Natural killer cell (primary cell): ENCODE measurements around the gene C18orf63. TPM values are rescaled to one million over a fixed set of nuclear protein-coding genes. Genes with fewer than 3 reads are reported as not detected.

Experiments used
- ATAC-seq, 3 donors: fragments of 150-1000 bp in 2 of 3; fragments of 200-7000 bp in 1 of 3; cut with Tn5 transposase; 1 replicate in 1 of 3; 2 replicates in 2 of 3; pipeline ENCODE4 v1.10.0; 2021; ENCODE audit warnings: mild to moderate bottlenecking in 2 of 3, moderate library complexity in 2 of 3
- DNase-seq, 2 donors: peaks; one replicate each; pipeline versions ENCODE4 v3.0.0 to v3.0.0-alpha.2; 2013 to 2021; ENCODE audit warnings: mixed read lengths in 1 of 2
- H3K27ac ChIP-seq: one replicate; pipeline ENCODE4 v1.5.1; 2013; ENCODE audit warnings: mild to moderate bottlenecking, low read length
- H3K27me3 ChIP-seq: one replicate; pipeline ENCODE4 v1.6.1; 2013; ENCODE audit warnings: low read length; ENCODE audit not compliant: control insufficient read depth, insufficient read depth
- H3K36me3 ChIP-seq: one replicate; pipeline ENCODE4 v1.6.1; 2013; ENCODE audit warnings: low read length; ENCODE audit not compliant: control insufficient read depth, insufficient read depth
- H3K4me1 ChIP-seq: one replicate; pipeline ENCODE4 v1.6.1; 2013; ENCODE audit warnings: low read length; ENCODE audit not compliant: control insufficient read depth, insufficient read depth
- H3K4me3 ChIP-seq: one replicate; pipeline ENCODE4 v1.5.1; 2013; ENCODE audit warnings: low read length
- H3K9me3 ChIP-seq: one replicate; pipeline ENCODE4 v1.6.1; 2013; ENCODE audit warnings: low read length; ENCODE audit not compliant: control insufficient read depth, insufficient read depth
- H3K27ac Mint-ChIP-seq, 2 donors: one replicate each; pipeline ENCODE4 v1.8.0; 2022; ENCODE audit warnings: mild to moderate bottlenecking in 2 of 2, mixed read lengths in 2 of 2, moderate library complexity in 1 of 2
- H3K27me3 Mint-ChIP-seq, 2 donors: one replicate each; pipeline ENCODE4 v1.8.0; 2022; ENCODE audit warnings: low read depth in 2 of 2, mixed read lengths in 2 of 2
- H3K36me3 Mint-ChIP-seq: one replicate; pipeline ENCODE4 v1.8.0; 2022; ENCODE audit warnings: mixed read lengths
- H3K4me1 Mint-ChIP-seq, 2 donors: one replicate each; pipeline ENCODE4 v1.8.0; 2022; ENCODE audit warnings: mixed read lengths in 2 of 2
- H3K4me3 Mint-ChIP-seq: one replicate; pipeline ENCODE4 v1.8.0; 2022; ENCODE audit warnings: mild to moderate bottlenecking, moderate library complexity, mixed read lengths
- H3K9me3 Mint-ChIP-seq, 2 donors: one replicate each; pipeline ENCODE4 v1.8.0; 2022; ENCODE audit warnings: mixed read lengths in 2 of 2
- WGBS: methylation state at CpG from one replicate; pipeline ENCODE4 v1.1.7; 2013; ENCODE audit warnings: missing lambda C conversion rate; ENCODE audit not compliant: insufficient coverage; 5-methylcytosine and 5-hydroxymethylcytosine counted together
- intact Hi-C: fragments of 100-400 bp; cut with micrococcal nuclease; formaldehyde crosslinking; loops from one replicate; pipeline ENCODE4 v1.14.2; 2022
- total RNA-seq, 4 donors: library from RNA; stranded (reverse); fragments of 120-200 nt in 1 of 4; gene quantifications; one replicate each; pipeline versions ENCODE4 v1.2.3 to v1.2.4, GENCODE V29; 2013 to 2022
- TF ChIP-seq, protein P1 (sequence below): fragments of 200-600 bp; IDR thresholded peaks from one replicate; pipeline ENCODE4 v1.8.0; 2022; ENCODE audit warnings: antibody characterized with exemption

Gene C18orf63
- total RNA-seq, 3 donors from 2014 or later (not counting 1 experiment from before 2014, with no cell fraction given) = not detected

DNA sequence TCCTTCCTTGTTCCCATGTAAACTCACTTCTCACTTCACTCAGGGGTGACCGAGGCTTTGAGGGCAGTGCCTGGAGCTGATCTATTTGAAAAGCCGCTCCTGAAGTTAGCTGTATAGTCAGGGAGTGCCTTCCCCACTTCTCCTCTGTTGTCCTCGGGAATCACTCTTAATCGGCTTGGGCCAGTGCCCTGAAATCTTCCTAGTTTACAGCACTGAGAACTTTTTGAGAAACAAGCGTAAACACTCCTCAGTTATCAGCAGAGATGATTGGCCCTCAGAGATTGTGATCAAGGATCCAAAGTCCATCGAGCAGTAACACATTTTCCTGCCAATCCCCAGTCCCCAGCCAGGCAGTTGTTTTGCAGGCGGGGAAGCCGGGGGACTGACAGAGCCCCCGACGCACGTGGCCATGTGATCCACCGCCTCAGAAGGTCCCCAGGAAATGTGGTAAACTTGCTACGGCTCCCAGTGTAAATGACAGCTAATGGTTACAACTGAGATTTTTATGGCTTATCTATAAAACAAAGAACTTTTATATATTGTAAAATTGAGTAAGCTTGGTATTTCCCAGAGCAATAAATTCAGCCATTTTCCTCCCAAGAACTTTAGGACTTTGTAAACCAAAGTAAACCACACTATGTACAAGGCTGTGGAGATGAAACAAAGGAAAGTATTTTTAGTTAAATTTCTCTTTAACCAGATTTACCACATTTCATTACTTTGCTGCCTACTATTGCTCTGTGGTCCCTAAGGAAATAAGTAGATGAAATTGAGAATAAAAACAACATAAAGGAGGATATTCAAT lies 53.5 kb downstream of the C18orf63 start:
- Mint-ChIP-seq H3K4me3 (no peak overlapping the region), H3K36me3 (no peaks in the 10 kb centered on the region), H3K27me3 (peaks cover 15 to 19% of the 10 kb centered on the region in 2 donors), H3K27ac (no peak overlapping the region), H3K4me1 (peaks cover 0 to 9% of the 10 kb centered on the region in 2 donors), H3K9me3 (no peaks in the 10 kb centered on the region)
- Histone ChIP-seq H3K4me3 (no peak overlapping the region), H3K9me3 (no peaks in the 10 kb centered on the region), H3K27me3 (no peaks in the 10 kb centered on the region), H3K4me1 (peaks cover 12% of the 10 kb centered on the region), H3K27ac (no peak overlapping the region), H3K36me3 (no peaks in the 10 kb centered on the region)
- DNase-seq = peak in 1 of 2 donors; percentile 46
- WGBS = 38% methylated on average over 13 of the region's 13 CpGs
- TF ChIP-seq, protein P1, sequence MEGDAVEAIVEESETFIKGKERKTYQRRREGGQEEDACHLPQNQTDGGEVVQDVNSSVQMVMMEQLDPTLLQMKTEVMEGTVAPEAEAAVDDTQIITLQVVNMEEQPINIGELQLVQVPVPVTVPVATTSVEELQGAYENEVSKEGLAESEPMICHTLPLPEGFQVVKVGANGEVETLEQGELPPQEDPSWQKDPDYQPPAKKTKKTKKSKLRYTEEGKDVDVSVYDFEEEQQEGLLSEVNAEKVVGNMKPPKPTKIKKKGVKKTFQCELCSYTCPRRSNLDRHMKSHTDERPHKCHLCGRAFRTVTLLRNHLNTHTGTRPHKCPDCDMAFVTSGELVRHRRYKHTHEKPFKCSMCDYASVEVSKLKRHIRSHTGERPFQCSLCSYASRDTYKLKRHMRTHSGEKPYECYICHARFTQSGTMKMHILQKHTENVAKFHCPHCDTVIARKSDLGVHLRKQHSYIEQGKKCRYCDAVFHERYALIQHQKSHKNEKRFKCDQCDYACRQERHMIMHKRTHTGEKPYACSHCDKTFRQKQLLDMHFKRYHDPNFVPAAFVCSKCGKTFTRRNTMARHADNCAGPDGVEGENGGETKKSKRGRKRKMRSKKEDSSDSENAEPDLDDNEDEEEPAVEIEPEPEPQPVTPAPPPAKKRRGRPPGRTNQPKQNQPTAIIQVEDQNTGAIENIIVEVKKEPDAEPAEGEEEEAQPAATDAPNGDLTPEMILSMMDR = no peak
- ATAC-seq = no peak
- intact Hi-C loops = no loop called here

DNA sequence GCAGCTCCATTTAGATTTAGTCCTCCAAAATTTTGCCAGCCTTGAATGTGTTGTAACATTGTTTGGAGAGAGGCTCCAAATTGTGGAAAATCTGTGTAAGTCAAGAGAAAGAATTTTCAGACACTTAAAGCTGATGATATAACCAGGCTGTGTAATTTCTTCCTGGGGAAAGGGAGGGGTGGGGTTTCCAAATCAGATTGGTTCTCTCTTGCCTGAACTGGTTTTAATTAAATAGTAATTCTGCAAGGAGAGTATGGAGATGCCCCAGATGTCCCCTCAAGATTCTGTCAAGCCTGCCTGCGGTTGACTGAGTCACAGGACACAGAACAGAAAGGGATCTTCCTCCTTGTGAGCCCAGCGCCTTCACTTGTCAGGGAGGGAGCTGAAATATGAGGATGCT lies 54.5 kb downstream of the C18orf63 start:
- no peak overlapping the region for H3K27ac Mint-ChIP-seq
- peaks cover 14% of the 10 kb centered on the region for H3K4me1 ChIP-seq

DNA sequence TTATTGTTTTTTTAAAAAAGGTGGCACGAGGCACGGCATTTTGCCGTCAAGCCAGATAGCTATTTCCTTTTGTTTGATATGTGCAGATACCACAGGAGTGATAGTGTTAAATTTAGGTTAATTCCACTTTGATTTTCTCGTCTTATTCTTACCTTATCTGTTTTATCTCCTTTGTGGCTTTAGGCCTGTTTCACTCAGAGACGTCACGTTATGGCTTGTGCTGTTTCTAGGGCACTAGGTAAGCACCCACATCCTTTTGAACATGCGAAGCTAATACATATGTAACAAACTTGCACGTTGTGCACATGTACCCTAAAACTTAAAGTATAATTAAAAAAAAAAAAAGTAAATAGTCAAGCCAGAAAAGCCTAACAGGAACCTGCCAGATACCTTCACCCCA lies 57.8 kb downstream of the C18orf63 start:
- no peaks in the 10 kb centered on the region for H3K9me3 Mint-ChIP-seq
- no peak overlapping the region for H3K4me3 Mint-ChIP-seq
- no peaks in the 10 kb centered on the region for H3K36me3 Mint-ChIP-seq
- H3K27ac Mint-ChIP-seq = no peak overlapping the region
- 14% methylated on average over 6 of the region's 8 CpGs for WGBS
- H3K36me3 ChIP-seq = no peaks in the 10 kb centered on the region
- H3K4me3 ChIP-seq = no peak overlapping the region
- H3K27ac ChIP-seq = peak overlapping the region; percentile 11
- H3K4me1 Mint-ChIP-seq = peaks cover 6 to 14% of the 10 kb centered on the region in 2 donors
- H3K27me3 Mint-ChIP-seq = peaks cover 15 to 19% of the 10 kb centered on the region in 2 donors
- H3K9me3 ChIP-seq = no peaks in the 10 kb centered on the region
- TF ChIP-seq, protein P1 = no peak
- intact Hi-C loops = no loop called here
- ATAC-seq (peak; percentile 81 to 91 (median 91)), DNase-seq (peak in 1 of 2 donors; percentile 90)
- peaks cover 19% of the 10 kb centered on the region for H3K4me1 ChIP-seq
- no peaks in the 10 kb centered on the region for H3K27me3 ChIP-seq

More for the DNA sequence above, 54.5 kb downstream of the C18orf63 start:
- intact Hi-C loops = no loop called here
- Histone ChIP-seq H3K4me3 (no peak overlapping the region), H3K9me3 (no peaks in the 10 kb centered on the region), H3K27ac (no peak overlapping the region), H3K36me3 (no peaks in the 10 kb centered on the region), H3K27me3 (no peaks in the 10 kb centered on the region)
- TF ChIP-seq, protein P1 = no peak
- no peak for ATAC-seq
- WGBS = 63% methylated on average over 2 of the region's 2 CpGs
- Mint-ChIP-seq H3K27me3 (peaks cover 15 to 19% of the 10 kb centered on the region in 2 donors), H3K4me1 (peaks cover 0 to 9% of the 10 kb centered on the region in 2 donors), H3K36me3 (no peaks in the 10 kb centered on the region), H3K4me3 (no peak overlapping the region), H3K9me3 (no peaks in the 10 kb centered on the region)
- DNase-seq = no peak
